Nephron (organoid): ENCODE data around the gene FPR2.

Experiments
- H3K27ac Mint-ChIP-seq, 3 experiments: 2 replicates each; pipeline ENCODE4 v1.8.0; 2020; ENCODE audit warnings: mixed read lengths in 3 of 3, mild to moderate bottlenecking in 2 of 3, moderate library complexity in 1 of 3
- H3K27me3 Mint-ChIP-seq: 2 replicates; pipeline ENCODE4 v1.8.0; 2021; ENCODE audit warnings: low read depth, mild to moderate bottlenecking, moderate library complexity, mixed read lengths
- H3K36me3 Mint-ChIP-seq: 2 replicates; pipeline ENCODE4 v1.8.0; 2020; ENCODE audit warnings: low read depth, mixed read lengths
- H3K4me1 Mint-ChIP-seq: 2 replicates; pipeline ENCODE4 v1.8.0; 2020; ENCODE audit warnings: mixed read lengths
- H3K4me3 Mint-ChIP-seq, 3 experiments: 2 replicates each; pipeline ENCODE4 v1.8.0; 2020; ENCODE audit warnings: mild to moderate bottlenecking in 3 of 3, mixed read lengths in 3 of 3, moderate library complexity in 2 of 3
- H3K9me3 Mint-ChIP-seq: 2 replicates; pipeline ENCODE4 v1.8.0; 2020; ENCODE audit warnings: mixed read lengths
- CTCF ChIP-seq, 3 experiments: fragments of 200-600 bp; sonication (generic); IDR thresholded peaks; one replicate each; pipeline ENCODE4 v1.5.0; 2021; ENCODE audit warnings: antibody characterized with exemption in 3 of 3; ENCODE audit not compliant: unreplicated experiment in 3 of 3

Gene FPR2

DNA sequence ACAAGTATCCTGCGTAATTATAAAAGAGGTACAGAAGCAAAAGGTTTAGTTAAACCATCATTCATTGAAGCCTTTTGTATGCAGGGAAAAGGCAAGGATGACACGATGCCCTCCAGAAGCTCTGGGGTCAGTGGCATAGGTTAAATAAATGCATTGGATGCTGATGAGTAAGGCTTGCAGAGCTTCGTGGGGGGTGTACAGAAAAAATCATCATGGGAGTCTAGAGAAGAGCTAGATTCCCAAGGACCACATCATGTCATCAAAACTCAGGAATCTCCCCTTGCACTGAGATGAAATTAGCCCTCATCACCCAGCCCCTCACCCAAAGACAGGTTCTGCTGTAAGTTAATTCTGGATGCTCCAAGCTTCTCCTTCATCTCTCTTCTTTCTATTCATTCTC is 17.6 kb upstream of the FPR2 start:
- Mint-ChIP-seq H3K9me3 (peaks cover 13% of the 10 kb centered on the region), H3K4me3 (no peak overlapping the region), H3K27me3 (peaks cover 24% of the 10 kb centered on the region), H3K27ac (no peak overlapping the region), H3K36me3 (no peaks in the 10 kb centered on the region), H3K4me1 (no peaks in the 10 kb centered on the region)
- TF ChIP-seq CTCF (IDR thresholded peaks at IDR 0.05; ENCODE audit: unreplicated experiment in 3 of 3) = no peak

DNA sequence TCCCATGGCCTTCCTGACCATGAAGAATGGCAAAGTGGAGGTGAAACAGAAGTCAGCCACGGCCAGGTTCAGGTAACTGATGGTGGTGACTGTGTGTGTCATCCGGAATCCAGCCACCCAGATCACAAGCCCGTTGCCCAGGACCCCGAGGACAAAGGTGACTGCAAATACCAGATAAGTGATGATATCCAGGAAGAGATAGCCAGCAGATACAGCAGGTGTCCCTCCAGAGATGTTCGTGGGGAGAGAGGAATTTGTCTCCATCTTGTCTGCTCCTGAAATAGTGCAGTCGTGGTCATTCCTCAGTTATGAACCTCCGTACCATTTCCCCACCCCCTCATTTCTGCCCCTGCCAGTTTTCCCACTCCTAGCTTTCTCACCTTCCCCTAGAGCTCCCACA is 14.2 kb upstream of the FPR2 start:
- peaks cover 13% of the 10 kb centered on the region for H3K9me3 Mint-ChIP-seq
- no peaks in the 10 kb centered on the region for H3K36me3 Mint-ChIP-seq
- no peak overlapping the region for H3K27ac Mint-ChIP-seq
- peaks cover 18% of the 10 kb centered on the region for H3K27me3 Mint-ChIP-seq
- no peaks in the 10 kb centered on the region for H3K4me1 Mint-ChIP-seq
- no peak for TF ChIP-seq CTCF (IDR thresholded peaks at IDR 0.05; ENCODE audit: unreplicated experiment in 3 of 3)
- no peak overlapping the region for H3K4me3 Mint-ChIP-seq

- Mint-ChIP-seq H3K9me3 (peaks cover 8% of the 10 kb centered on the region), H3K4me3 (no peak overlapping the region)
Measured at GRCh38 chr19:51749979-51750378, 11.0 kb upstream of the FPR2 start.

GRCh38 chr19:51750400-51751094 is 10.4 kb upstream of the FPR2 start:
- no peak overlapping the region for H3K27ac Mint-ChIP-seq
- H3K36me3 Mint-ChIP-seq = no peaks in the 10 kb centered on the region
- no peaks in the 10 kb centered on the region for H3K4me1 Mint-ChIP-seq
- no peak overlapping the region for H3K4me3 Mint-ChIP-seq
- TF ChIP-seq CTCF (IDR thresholded peaks at IDR 0.05; ENCODE audit: unreplicated experiment in 3 of 3) = no peak
- peaks cover 14% of the 10 kb centered on the region for H3K27me3 Mint-ChIP-seq
- peaks cover 9% of the 10 kb centered on the region for H3K9me3 Mint-ChIP-seq

More at GRCh38 chr19:51749979-51750378, 11.0 kb upstream of the FPR2 start:
- TF ChIP-seq CTCF (IDR thresholded peaks at IDR 0.05; ENCODE audit: unreplicated experiment in 3 of 3) = no peak
- H3K4me1 Mint-ChIP-seq = no peaks in the 10 kb centered on the region
- no peak overlapping the region for H3K27ac Mint-ChIP-seq
- no peaks in the 10 kb centered on the region for H3K36me3 Mint-ChIP-seq
- peaks cover 14% of the 10 kb centered on the region for H3K27me3 Mint-ChIP-seq

- Mint-ChIP-seq H3K27me3 (peaks cover 9% of the 10 kb centered on the region), H3K4me3 (no peak within 1 kb of the TSS), H3K36me3 (no peaks in the 10 kb centered on the region), H3K4me1 (no peaks in the 10 kb centered on the region), H3K27ac (no peak within 1 kb of the TSS), H3K9me3 (peaks cover 11% of the 10 kb centered on the region)
- TF ChIP-seq CTCF (IDR thresholded peaks at IDR 0.05; ENCODE audit: unreplicated experiment in 3 of 3) = no peak
Measured at GRCh38 chr19:51751655-51752054, 9.3 kb upstream of the FPR2 start, which contains the start of gene FPR1. TSS of gene FPR1 (minus strand) at chr19:51751878. CDS start at chr19:51746994, 4,884 bp downstream.

GRCh38 chr19:51754109-51754508 is 6.9 kb upstream of the FPR2 start:
- Mint-ChIP-seq H3K36me3 (no peaks in the 10 kb centered on the region), H3K4me3 (no peak overlapping the region), H3K27ac (no peak overlapping the region), H3K27me3 (peaks cover 5% of the 10 kb centered on the region), H3K4me1 (no peaks in the 10 kb centered on the region), H3K9me3 (peaks cover 10% of the 10 kb centered on the region)
- no peak for TF ChIP-seq CTCF (IDR thresholded peaks at IDR 0.05; ENCODE audit: unreplicated experiment in 3 of 3)
